ENCODE measurements around the gene MMP23B. TPM values are rescaled to one million over a fixed set of nuclear protein-coding genes. Genes with fewer than 3 reads are reported as not detected.
"Not testable (repeated sequence)": the region's sequence is repeated elsewhere in the genome, so short reads cannot be mapped to it uniquely, and the experiment has no call there.

MMP23B gene
- total RNA-seq (2014; rRNA removed; shearing (Covaris generic)), result 0.17 TPM in 1 of 2 replicates, not detected in the other

DNA sequence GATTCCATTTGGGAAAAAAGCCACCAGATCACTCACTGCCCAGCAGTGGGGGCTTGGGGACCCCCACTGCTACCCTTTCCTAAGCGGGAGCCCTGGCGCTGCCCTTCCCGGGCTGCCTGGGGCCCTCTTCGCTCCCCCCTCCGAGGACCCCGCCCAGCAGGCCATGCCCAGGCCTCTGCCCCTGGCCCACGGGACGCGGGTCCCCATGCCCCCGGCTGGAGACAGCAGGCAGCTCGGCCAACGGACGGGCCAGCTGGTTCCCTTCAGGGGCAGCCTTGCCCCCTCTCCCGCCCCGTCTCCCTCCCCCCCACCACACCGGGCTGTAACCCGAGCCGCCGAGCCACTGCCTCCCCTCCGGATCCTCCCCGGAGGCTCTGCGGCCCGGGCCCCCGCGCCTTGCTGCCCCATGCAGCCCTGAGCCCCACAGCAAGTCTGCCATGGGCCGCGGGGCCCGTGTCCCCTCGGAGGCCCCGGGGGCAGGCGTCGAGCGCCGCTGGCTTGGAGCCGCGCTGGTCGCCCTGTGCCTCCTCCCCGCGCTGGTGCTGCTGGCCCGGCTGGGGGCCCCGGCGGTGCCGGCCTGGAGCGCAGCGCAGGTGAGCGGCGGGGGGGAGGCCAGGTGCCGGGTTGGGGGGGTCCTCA is at the start of gene MMP23B:
Gene MMP23B, plus strand, starts transcription at position 392 of the 639 bp plus-strand sequence. Its CDS starts 46 bp downstream, at position 438.
- no peak for DNase-seq (ENCODE audit: low read depth)

DNA sequence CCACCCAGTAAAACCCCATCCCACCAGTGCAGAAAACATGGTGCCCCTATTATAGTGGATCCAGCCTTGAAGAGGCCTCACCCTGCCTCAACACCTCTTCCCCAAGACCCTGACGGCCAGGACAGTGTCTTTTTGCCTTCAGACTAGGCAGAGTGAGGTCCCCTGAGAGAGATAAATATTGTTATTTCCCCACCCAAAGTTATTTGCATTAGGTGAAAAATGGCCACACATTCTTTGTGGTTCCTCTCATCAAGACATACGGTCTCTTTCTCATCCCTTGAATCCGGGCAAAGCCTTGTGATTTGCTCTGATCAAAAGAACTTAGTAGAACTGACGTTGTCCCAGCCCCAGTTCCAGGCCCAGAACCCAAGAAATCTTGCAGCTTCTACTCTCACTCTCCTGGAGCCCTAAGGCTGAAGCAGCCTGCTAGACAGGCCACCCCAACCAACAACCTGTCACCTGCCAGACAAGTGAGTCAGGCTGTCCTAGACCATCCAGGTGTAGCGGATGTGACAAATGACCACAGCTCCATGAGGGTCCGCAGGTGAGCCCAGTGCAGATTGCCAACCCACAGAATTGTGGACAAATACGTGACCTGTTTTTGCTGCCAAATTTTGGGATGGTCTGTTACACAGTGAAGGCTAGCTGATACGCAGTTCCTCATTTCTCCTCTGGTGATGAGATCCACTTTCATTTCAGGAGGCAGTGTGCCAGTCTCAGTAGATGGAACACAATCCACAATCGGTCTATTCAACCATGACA is 49.2 kb upstream of the MMP23B start:
- DNase-seq (ENCODE audit: low read depth), result no peak

DNA sequence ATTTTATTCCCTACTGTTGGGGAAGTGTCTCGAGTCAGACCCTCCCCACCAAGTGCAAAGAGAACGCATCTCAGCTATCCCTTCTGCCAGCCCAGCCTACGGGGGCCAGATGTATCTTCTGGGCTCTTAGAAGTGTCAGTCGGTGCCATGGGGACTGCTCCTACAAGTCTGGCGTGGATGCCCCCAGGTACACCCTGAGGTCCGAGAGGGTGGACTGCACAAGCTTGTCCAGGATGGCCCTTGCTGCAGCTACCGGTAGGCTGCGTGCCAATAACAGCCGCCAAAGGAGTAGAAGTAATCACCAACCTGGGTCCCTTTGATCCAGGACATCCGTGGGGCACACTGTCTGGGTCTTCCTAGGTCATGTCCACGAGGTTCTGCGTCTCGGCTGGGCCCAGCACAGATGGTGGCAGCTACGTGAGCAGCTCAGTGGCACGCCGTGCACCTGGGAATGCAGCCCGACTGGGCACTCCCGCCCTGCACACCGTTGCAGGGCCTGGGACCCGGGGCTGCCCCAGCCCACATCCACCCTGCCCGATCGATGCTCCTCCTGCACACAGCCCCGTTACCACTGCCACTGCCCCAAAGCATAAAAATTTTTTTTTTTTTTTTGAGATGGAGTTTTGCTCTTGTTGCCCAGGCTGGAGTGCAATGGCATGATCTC is 48.5 kb upstream of the MMP23B start:
- no peak for DNase-seq (ENCODE audit: low read depth)

DNA sequence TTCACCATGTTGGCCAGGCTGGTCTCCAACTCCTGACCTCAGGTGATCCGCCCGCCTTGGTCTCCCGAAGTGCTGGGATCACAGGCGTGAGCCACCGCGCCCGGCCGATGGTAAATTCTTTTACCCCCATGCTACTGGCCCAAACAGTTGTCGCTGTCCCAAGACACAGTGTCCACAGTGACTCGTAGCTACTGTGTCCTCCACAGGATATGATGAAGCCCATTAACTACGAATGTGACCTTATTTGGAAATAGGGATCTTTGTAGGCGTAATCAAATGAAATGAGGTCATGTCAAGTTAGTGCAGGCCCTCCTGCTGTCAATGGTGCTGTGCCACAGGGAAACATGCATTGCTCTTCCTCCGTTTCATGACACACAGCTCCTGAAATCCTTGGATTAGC is 40.5 kb upstream of the MMP23B start:
- DNase-seq (ENCODE audit: low read depth), result no peak

DNA sequence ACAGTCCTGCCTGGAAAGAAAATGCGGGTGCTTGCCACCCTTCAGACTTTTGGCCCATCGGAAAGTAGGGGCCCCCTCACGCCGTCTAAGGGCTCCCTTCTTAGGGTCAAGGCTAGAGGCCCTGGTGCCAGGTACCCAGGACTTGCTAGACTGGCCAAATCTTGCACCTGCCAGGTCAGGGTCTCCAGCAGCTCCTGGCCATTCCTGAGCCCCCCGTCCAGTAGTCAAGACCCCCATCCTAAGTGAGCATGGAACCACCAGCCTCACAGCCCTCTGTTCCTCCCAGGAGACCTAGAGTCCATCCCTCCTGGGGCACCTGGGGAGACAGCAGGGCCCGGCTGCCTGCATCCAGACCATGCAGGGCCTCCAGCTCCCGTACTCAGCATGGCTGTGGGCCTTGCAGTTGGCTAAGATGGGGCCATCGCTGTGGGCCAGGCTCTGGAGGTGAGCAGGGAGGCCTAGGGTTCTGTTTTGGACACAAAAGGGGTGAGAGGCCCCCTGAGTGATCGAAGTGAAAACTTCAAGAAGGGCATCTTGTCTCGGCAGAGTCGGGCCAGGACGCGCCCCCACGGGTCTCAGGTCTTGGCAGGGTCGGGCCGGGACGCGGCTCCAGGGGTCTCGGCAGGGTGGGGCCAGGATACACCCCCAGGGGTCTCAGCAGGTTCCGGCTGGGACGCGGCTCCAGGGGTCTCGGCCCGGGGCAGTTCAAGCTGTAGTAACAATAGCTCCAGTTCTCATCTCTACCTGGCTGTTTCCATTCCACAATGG is 38.0 kb upstream of the MMP23B start:
- DNase-seq (ENCODE audit: low read depth), result no peak

DNA sequence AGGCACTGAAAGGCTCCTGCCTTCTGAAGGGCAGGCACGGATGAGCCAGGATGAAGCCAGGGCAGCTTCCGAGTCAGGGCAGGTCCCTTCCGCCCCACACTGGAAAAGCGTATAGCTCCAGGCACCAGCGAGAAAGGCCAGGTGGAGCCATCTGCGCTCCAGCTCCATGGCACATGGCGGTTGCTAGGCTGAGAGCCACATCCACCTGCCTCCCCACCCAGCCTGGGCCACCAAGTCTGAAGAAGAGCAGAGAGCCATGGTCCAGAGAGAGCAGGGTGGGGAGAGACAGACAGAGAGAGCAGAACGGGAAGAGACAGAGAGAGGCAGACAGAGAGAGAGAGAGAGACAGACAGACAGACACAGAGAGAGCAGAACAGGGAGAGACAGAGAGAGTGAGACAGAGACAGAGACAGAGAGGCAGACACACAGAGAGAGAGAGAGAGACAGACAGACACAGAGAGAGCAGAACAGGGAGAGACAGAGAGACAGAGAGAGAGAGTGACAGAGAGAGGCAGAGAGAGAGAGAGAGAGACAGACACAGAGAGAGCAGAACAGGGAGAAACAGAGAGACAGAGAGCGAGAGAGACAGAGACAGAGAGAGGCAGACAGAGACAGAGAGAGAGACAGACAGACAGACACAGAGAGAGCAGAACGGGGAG is 37.2 kb upstream of the MMP23B start:
- no peak for DNase-seq (ENCODE audit: low read depth)

DNA sequence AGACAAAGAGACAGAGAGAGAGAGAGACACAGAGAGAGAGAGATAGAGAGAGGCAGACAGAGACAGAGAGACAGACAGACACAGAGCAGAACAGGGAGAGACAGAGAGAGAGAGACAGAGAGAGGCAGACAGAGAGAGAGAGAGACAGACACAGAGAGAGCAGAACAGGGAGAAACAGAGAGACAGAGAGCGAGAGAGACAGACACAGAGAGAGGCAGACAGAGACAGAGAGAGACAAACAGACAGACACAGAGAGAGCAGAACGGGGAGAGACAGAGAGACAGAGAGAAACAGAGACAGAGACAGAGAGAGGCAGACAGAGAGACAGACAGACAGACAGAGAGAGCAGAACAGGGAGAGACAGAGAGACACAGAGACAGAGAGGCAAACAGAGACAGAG is 36.6 kb upstream of the MMP23B start:
- DNase-seq (ENCODE audit: low read depth), result not testable (repeated sequence)

DNA sequence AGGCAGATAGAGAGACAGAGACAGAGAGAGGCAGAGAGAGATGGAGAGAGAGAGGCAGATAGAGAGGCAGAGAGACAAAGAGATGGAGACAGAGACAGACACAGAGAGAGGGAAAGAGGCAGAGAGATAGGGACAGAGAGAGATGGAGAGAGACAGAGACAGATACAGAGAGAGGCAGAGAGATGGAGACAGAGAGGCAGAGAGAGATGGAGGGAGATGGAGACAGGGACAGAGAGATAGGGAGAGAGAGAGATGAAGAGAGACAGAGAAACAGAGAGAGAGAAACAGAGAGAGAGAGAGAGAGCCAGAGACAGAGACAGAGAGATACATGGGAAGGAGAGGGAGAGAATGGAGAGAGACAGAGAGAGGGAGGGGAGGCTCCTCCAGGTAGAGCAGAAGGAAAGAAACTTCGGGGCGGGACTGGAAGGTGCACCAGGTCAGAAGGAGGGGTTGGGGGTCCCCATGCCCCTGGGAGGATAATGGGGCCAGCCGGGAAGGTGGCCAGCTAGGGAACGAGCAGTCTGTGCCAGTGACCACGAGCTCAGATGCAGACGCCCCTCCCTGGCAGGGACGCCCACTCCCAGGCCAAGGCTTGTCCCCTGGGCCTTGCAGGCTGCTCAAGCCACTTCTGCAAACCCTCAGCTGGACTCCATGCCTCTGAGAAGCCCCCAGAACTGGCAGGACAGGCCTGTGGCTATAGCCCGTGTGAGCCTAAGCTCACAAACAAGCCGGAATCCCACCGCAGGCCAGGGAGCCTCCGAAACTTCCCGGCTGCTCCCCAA is 35.3 kb upstream of the MMP23B start:
- DNase-seq (ENCODE audit: low read depth), result no peak

DNA sequence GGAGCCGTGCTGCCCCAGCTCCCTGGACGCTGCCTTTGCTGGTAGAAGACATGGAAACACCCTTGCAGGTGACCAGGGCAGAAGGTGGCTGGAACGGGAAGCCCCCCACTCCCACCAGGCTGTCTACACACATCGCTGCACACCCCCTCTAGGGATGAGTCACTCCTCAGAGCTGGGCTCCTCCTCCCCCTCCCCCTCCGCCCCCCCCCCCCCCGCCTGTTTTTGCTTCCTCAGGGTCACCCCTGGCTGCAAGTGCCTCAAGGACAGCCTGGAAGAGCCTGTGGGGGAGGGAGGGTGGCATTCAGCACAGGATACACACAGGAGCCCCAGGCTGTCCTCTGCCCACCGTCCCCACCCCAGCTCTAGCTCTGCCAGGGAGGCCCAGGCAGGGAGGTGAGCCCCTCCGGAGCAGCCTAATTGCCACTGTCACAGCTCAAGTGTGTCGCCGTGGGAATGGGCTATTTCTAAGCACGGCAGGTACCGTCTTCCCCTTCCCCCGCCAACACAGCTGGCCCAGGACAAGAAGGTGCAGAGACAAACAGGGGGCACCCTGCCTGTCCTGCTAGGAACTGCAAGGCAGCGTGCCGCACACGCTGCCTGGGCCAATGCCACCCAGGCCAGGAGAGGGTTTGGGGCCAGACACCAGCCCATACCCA is 34.6 kb upstream of the MMP23B start:
- DNase-seq (ENCODE audit: low read depth), result no peak

DNA sequence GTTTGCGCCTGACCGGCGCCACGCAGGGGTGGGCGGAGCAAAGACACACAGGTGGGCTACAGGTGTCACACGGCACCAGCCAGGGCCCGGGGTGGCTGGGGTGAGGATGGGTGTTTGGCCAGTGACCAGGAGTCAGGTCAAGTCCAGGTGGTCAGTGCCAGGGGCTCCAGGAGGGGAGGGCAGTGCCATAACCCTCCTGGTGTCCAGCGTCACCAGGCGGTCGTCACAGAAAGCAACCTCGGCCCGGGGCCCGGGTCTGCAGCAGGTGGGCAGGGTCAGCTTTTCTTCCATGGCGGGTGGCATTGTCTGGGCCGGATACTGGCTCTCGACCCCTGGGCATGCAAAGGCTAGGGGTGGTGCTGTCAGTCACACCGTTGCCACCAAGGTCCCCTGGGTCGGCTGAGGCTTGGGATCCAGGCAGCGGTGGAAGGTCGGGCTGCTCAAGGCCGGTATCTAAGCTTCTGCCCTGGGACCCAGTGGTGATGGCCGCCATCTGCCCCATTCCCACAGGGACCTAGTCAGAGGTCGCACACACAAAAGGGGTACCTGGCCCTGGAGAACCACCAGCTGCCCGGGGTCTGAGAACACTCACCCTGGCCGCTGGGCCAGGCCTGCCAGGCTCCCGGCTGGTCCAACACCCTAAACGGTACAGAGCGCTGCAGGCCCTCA is 33.8 kb upstream of the MMP23B start:
- no peak for DNase-seq (ENCODE audit: low read depth)

DNA sequence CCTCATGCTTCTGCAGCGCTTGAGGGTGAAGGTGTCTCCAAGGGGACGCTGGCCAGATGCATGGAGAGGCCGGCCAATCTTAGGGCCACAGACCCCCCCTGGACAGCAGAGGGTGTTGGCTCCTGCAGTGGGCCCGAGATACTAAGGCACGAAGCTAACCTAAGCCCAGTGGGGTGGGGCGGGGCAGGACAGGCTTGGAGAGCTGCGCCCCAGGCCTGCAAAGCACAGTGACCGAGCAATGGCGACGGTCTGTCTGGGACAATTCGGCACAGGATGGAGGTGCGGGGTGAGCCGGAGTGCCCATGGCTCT is 33.3 kb upstream of the MMP23B start:
- no peak for DNase-seq (ENCODE audit: low read depth)

DNA sequence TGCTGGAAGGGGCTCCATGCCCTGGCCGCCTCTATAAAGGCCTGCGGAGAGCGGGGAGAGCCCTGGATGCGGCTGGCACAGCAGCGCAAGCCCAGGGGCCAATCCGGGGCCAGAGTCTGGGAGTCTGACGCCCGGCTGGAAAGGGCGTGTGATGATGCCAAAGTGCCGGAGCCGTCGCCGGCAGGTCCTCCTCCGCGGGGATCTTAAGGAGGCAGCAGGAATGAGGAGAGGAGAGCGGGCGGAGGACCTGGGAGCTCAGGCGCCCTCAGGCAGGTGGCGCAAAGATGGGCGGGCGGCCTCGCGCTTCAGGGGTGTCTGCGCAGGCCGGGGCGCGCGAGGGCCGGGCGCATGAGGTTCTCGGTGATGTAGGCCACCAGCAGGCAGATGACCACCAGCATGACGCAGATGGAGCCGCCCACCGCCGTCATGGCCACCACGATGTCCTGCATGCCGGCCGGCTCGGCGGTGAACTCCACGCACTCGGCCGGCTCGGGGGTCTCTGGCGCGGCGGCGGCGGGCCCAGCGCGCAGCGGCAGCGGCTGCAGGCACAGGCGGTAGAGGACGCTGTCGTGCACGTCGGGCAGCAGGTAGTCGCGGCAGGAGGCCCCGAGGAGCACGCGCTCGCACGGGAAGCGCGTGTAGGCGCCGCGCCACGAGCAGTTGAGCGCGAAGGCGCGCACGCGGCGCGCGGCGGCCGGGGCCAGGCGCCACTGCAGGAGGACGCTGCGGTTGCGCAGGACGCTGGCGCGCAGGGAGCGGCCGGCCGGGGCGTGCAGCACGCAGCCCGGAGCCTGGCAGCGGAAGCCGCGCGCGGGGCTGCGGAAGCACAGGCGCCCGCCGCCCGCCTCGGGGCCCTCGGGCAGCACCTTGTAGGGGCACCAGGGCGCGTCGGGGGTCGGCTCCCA is 32.7 kb upstream of the MMP23B start:
- no peak for DNase-seq (ENCODE audit: low read depth)

DNA sequence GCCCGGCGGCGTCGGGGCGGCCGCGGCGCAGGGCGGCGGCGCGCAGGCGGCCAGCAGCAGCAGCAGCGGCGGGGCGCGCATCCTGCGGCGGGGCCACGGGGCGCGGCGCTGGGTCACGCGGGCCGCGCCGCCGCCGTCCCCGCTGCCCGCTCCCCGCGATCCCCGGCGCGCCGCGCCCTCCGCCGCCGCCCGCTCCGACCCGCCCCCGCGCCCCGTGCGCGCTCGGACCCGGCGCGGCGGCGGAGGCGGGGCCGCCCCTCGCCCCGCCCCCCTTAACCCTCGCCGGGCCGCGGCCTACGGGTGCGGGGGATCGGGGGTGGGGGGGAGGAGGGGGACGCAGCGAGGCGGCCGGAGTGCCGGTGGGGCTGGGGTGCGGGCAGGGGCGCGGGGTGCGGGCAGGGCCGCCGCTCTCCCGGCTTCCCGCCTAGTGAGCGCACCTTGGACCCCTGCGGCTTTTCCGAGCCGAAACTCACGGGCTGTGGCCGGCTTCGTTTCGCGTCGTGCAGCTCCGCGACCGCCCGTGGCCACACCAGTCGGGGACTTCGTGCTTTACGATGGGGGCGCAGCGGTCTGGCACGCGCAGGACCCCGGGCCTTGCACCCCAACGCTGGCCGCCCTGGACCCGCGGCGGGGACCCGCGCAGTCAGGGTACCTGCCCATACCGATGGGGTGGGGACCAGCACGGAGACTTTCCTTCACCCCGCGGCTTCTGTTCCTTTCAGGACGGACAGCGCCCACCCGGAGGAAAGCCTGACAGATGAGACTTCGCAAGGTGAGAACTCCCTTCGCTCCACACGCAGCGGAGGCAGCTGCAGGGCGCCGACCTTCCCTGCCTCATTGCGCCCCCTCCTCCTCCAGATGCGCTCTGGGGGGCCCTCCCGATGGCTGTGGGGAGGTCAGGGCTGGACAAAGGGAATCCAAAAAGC is 31.8 kb upstream of the MMP23B start, which contains the start of gene FNDC10:
Gene FNDC10, minus strand, starts transcription at position 201 of the 926 bp plus-strand sequence. Its CDS starts 120 bp downstream, at position 81.
- DNase-seq (ENCODE audit: low read depth), result no peak

DNA sequence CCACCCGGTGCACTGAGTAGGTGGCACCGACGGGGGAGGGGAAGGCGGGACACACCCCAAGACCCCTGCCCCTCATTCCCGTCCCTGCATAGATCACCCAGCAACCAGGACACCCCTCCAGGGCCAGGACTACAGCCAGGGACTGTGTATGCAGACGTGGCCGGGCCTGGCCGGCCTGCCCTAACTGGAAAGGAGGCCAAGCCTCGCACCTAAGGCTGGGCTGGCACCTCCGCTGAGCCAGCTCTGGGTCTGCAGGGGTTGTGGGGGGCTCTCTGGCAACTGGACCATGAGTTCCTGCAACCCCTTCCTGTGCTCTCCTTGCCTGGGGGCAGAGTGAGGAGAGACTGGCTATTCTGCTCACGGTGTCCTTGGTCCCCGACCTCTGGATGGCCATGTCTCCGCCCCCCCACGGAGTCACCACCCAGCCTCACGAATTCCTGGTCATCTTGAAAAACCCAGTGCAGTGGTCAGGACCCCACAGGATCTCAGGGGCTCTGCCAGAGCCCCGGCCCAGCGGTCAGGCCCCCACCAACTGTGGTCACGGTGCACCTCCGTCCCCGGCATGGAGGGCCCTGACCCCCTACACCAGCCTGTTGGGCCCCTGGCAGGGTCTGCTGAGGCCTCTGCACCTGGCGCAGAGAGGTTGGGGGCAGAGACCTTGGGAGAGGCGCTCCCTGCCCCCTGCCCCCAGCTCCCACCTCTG is 31.0 kb upstream of the MMP23B start:
- no peak for DNase-seq (ENCODE audit: low read depth)

DNA sequence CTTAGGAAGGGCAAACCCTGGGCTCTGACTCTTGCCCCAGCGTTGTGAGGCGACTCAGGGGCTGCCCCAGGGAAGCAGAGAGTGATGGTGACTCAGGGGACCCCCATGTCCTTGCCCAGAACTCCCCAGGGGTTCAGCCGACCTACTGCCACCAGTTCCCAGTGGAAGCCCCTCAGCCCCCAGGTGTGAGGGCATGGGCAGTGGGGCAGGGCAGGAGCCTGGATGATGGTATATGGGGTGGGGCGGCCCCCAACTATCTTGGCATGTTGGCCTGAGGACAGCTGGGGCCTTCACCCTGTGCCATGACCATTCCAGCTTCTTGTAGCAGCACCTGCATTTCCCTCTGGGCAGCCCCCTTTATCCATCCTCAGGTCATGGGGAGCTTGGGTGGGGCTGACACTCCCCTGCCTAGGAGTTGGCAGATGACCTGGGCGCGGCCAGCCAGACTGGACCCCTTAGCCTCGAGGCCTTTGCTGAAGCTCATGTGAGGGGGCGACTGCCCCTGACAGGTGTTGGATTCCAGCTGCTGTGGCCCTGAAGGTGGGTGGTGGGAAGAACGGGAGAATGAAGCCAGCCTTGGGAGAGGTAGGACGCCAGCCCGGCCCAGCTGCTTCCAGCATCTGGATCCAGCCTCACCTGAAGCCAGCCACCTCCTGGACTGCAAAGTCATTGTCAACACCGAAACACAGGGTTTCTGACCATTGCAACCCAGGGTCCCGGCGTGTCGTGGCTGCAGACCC is 30.2 kb upstream of the MMP23B start:
- DNase-seq (ENCODE audit: low read depth), result no peak

DNA sequence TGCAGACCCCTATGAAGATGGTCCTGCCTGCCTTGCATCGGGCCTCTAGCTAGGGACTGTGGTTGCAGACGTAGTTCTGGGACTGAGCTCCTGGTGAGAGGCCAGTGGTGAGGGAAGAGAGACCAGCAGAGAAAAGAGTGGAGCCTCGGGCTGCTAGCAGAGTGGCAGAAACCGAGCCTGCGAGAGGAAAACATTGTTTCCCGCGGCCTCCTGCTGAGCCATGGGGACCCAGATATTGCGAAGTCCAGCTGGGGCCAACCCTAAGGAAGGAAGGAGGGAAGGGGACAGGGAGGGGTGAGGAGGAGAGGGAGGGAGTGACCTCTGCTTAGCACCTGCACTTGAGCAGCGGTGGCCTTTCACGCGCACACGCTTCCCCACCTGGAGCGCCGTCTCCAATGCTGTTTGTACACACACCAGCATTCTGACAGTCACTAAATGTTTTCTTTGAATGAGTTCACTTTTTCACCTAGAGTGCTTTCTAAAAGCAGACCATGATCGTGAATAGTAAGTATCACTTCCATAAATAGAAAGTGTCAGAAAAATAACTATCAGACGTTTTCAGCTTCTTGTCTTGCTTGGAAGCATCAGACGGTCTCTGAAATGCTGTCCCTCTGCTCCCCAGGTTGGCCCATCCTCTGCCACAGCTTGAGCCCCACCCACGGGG is 29.5 kb upstream of the MMP23B start:
- no peak for DNase-seq (ENCODE audit: low read depth)
